Caco-2 (cell line): ENCODE results near the gene DGKK. TPM values are rescaled to one million over a fixed set of nuclear protein-coding genes. Genes with fewer than 3 reads are reported as not detected.
A peak's percentile ranks its signal among the peaks of the same experiment; 100 is the strongest.

Experiments
- BruUV-seq: library from RNA; stranded (reverse); fragments of 400-500 nt; replicated peaks from 2 replicates; lab custom pipeline; 2021; lab: Mats Ljungman, UMichigan
- CTCF ChIA-PET: fragments of 300-600 bp; sonication (Branson Sonifier 250); formaldehyde crosslinking; loops from one replicate; lab custom pipeline; 2022; ENCODE audit warnings: antibody characterized with exemption; lab: Charles Lee
- POLR2A ChIA-PET: fragments of 300-600 bp; sonication (Branson Sonifier 250); formaldehyde crosslinking; loops from one replicate; lab custom pipeline; 2022; ENCODE audit warnings: antibody characterized with exemption; lab: Charles Lee
- DNase-seq, 2 experiments: peaks; one replicate each; pipeline versions ENCODE4 v3.0.0 to v3.0.0-alpha.2; 2020 to 2022
- H3K27me3 ChIP-seq: replicated peaks from 2 replicates; pipeline ENCODE4 v1.6.0; 2011; ENCODE audit warnings: low read length; ENCODE audit not compliant: control insufficient read depth, insufficient read depth
- H3K36me3 ChIP-seq: 2 replicates; pipeline ENCODE4 v1.5.1; 2011; ENCODE audit warnings: low read length; ENCODE audit not compliant: control insufficient read depth, insufficient read depth
- H3K4me1 ChIP-seq: fragments of 250-450 bp; sonication (Bioruptor Pico); 2 replicates; pipeline ENCODE4 v1.5.1; 2020; ENCODE audit warnings: mild to moderate bottlenecking
- H3K4me3 ChIP-seq: 2 replicates; pipeline ENCODE4 v1.5.1; 2011; ENCODE audit warnings: low read depth, mild to moderate bottlenecking, control low read depth, low read length
- H3K9me3 ChIP-seq: fragments of 250-450 bp; sonication (Bioruptor Pico); 2 replicates; pipeline ENCODE4 v1.5.1; 2020; ENCODE audit warnings: mild to moderate bottlenecking, moderate library complexity
- H3K27ac Mint-ChIP-seq: one replicate; pipeline ENCODE4 v1.8.0; 2022; ENCODE audit warnings: mixed read lengths; ENCODE audit not compliant: unreplicated experiment
- H3K27me3 Mint-ChIP-seq: one replicate; pipeline ENCODE4 v1.8.0; 2022; ENCODE audit warnings: mixed read lengths; ENCODE audit not compliant: insufficient read depth, unreplicated experiment
- H3K36me3 Mint-ChIP-seq: one replicate; pipeline ENCODE4 v1.8.0; 2022; ENCODE audit warnings: mild to moderate bottlenecking, mixed read lengths; ENCODE audit not compliant: insufficient read depth, unreplicated experiment
- H3K4me1 Mint-ChIP-seq: one replicate; pipeline ENCODE4 v1.8.0; 2022; ENCODE audit warnings: low read depth, mixed read lengths; ENCODE audit not compliant: unreplicated experiment
- H3K4me3 Mint-ChIP-seq: one replicate; pipeline ENCODE4 v1.8.0; 2022; ENCODE audit warnings: mild to moderate bottlenecking, moderate library complexity, mixed read lengths; ENCODE audit not compliant: unreplicated experiment
- H3K9me3 Mint-ChIP-seq: one replicate; pipeline ENCODE4 v1.8.0; 2022; ENCODE audit warnings: mixed read lengths; ENCODE audit not compliant: unreplicated experiment
- CTCF ChIP-seq, 2 experiments: fragments of 200-600 bp in 1 of 2; IDR thresholded peaks; 1 replicate in 1 of 2; 2 replicates in 1 of 2; pipeline versions ENCODE4 v1.5.1 to v1.8.0; 2011 to 2022; ENCODE audit warnings: antibody characterized with exemption in 1 of 2, control low read depth in 1 of 2, inconsistent platforms in 1 of 2, low read depth in 1 of 2, low read length in 1 of 2, mild to moderate bottlenecking in 1 of 2, moderate library complexity in 1 of 2; ENCODE audit not compliant: insufficient read depth in 1 of 2, severe bottlenecking in 1 of 2, unreplicated experiment in 1 of 2
- intact Hi-C: fragments of 100-400 bp; cut with micrococcal nuclease; formaldehyde crosslinking; loops from one replicate; pipeline ENCODE4 v1.10.0; 2022; ENCODE audit not compliant: unreplicated experiment
- total RNA-seq: library from RNA; stranded (reverse); gene quantifications from 2 replicates; pipeline ENCODE4 v1.2.3, GENCODE V29; 2022

Gene DGKK
- total RNA-seq, 1 experiment from 2014 or later, result 2.5 TPM

- H3K9me3 ChIP-seq, result no peaks in the 10 kb centered on the region
- TF ChIP-seq CTCF (IDR thresholded peaks at IDR 0.05; ENCODE audit: insufficient read depth in 1 of 2, low read depth in 1 of 2, low read length in 1 of 2, severe bottlenecking in 1 of 2, unreplicated experiment in 1 of 2), result no peak
- ChIA-PET POLR2A (no interaction called here), CTCF (interaction anchor here (0.6 kb wide), 1 partner anchor 8 kb away, joined by 3 read pairs; no protein-coding TSS in a partner anchor)
- Mint-ChIP-seq H3K9me3 (no peaks in the 10 kb centered on the region), H3K27me3 (no peaks in the 10 kb centered on the region), H3K4me3 (no peak overlapping the region), H3K4me1 (peaks cover 11% of the 10 kb centered on the region), H3K27ac (no peak overlapping the region), H3K36me3 (no peaks in the 10 kb centered on the region)
- no peaks in the 10 kb centered on the region for H3K27me3 ChIP-seq
- DNase-seq, result no peak
- intact Hi-C loops, result no loop called here
- no TSS peak for BruUV-seq
- H3K4me1 ChIP-seq, result peaks cover 6% of the 10 kb centered on the region; the same call in 1 of the 2 replicates
- H3K36me3 ChIP-seq, result no peaks in the 10 kb centered on the region
- H3K4me3 ChIP-seq, result no peak overlapping the region
Observed at GRCh38 chrX:50431623-50432022, 39.0 kb downstream of the DGKK start.

GRCh38 chrX:50430917-50431575, 39.6 kb downstream of the DGKK start:
- no peaks in the 10 kb centered on the region for H3K27me3 Mint-ChIP-seq
- Histone ChIP-seq H3K4me3 (no peak overlapping the region), H3K27me3 (no peaks in the 10 kb centered on the region), H3K4me1 (peaks cover 6% of the 10 kb centered on the region; the same call in 1 of the 2 replicates), H3K9me3 (no peaks in the 10 kb centered on the region), H3K36me3 (no peaks in the 10 kb centered on the region)
- no peak for TF ChIP-seq CTCF (IDR thresholded peaks at IDR 0.05; ENCODE audit: insufficient read depth in 1 of 2, low read depth in 1 of 2, low read length in 1 of 2, severe bottlenecking in 1 of 2, unreplicated experiment in 1 of 2)
- H3K9me3 Mint-ChIP-seq, result no peaks in the 10 kb centered on the region
- peaks cover 14% of the 10 kb centered on the region for H3K4me1 Mint-ChIP-seq
- CTCF ChIA-PET, result interaction anchor here (0.6 kb wide), 1 partner anchor 9 kb away, joined by 3 read pairs; no protein-coding TSS in a partner anchor
- DNase-seq, result peak in 1 of 2 experiments; percentile 11
- H3K4me3 Mint-ChIP-seq, result no peak overlapping the region
- no peaks in the 10 kb centered on the region for H3K36me3 Mint-ChIP-seq
- POLR2A ChIA-PET, result no interaction called here
- intact Hi-C loops, result no loop called here
- peak overlapping the region; percentile 53 for H3K27ac Mint-ChIP-seq
- BruUV-seq, result no TSS peak

GRCh38 chrX:50428174-50428573, 42.5 kb downstream of the DGKK start:
- Mint-ChIP-seq H3K36me3 (no peaks in the 10 kb centered on the region), H3K27ac (no peak overlapping the region), H3K27me3 (no peaks in the 10 kb centered on the region), H3K4me3 (no peak overlapping the region), H3K9me3 (no peaks in the 10 kb centered on the region), H3K4me1 (peaks cover 18% of the 10 kb centered on the region)
- no peaks in the 10 kb centered on the region for H3K27me3 ChIP-seq
- H3K4me3 ChIP-seq, result no peak overlapping the region
- H3K4me1 ChIP-seq, result peaks cover 18% of the 10 kb centered on the region; the same call in 1 of the 2 replicates
- no peak for TF ChIP-seq CTCF (IDR thresholded peaks at IDR 0.05; ENCODE audit: insufficient read depth in 1 of 2, low read depth in 1 of 2, low read length in 1 of 2, severe bottlenecking in 1 of 2, unreplicated experiment in 1 of 2)
- no peaks in the 10 kb centered on the region for H3K36me3 ChIP-seq
- intact Hi-C loops, result no loop called here
- POLR2A ChIA-PET, result no interaction called here
- no peaks in the 10 kb centered on the region for H3K9me3 ChIP-seq
- no TSS peak for BruUV-seq
- no peak for DNase-seq
- CTCF ChIA-PET, result no interaction called here
